ENCODE results near the gene TRAF2.
"Not testable (repeated sequence)": the region's sequence is repeated elsewhere in the genome, so short reads cannot be mapped to it uniquely, and the experiment has no call there.

The TRAF2 gene

DNA sequence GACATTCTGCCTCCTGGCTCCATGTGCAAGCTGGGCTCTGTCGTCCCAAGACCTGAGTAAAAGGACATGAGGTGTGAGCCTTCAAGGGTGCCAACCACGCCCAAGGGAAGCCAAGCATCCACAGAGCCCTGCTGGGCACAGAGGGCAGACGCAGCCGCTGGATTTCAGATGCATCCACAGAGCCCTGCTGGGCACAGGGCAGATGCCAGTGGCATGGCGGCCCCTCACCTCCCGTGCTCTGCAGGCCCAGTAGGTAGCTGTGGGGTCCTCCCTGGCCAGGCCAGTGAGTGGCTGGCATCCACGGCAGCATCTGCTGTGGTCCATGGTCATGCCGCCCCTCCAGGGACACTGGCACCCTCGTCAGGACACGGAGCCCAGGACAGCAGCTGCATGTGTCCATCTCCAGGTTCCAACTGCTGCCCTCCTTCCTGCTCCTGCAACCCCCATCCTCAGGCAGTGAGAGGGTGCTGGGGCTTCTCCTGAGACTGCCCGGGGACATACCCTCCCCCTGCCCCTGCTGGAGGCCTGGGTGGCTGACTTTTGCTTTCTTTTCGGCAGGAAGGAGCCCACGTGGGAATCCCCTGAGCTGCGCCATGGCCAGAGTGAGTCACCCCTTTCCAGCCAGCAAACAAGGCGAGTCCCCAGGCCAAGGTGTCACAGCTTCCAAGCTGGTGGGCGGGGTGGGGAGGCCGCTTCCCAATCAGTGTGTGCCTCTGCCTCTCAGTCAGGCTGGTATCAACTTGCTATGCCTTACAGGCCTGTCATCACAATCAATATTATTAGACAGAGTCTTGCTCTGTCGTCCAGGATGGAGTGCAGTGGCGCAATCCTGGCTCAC, 4.0 kb upstream of the TRAF2 start:
- no peak for DNase-seq

DNA sequence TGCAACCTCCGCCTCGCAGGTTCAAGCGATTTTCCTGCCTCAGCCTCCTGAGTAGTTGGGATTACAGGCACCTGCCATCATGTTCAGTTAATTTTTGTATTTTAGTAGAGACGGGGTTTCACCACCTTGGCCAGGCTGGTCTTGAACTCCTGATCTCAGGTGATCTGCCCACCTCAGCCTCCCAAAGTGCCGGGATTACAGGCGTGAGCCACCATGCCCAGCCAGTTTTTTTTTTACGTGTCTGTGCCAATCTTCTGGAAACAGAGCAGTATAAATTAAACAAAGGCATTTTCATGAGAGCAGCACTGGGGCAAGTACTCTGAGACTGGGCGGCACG, 3.4 kb upstream of the TRAF2 start:
- DNase-seq: not testable (repeated sequence)

DNA sequence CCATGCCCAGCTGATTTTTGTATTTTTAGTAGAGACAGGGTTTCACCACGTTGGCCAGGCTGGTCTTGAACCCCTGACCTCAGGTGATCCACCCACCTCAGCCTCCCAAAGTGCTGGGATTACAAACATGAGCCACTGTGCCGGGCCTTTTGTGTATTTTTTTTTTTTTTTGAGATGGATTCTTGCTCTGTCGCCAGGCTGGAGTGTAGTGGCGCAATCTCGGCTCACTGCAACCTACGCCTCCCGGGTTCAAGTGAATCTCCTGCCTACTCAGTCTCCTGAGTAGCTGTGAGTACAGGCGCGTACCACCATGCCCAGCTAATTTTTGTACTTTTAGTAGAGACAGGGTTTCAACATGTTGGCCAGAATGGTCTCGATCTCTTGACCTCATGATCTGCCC, 2.6 kb upstream of the TRAF2 start:
- not testable (repeated sequence) for DNase-seq

DNA sequence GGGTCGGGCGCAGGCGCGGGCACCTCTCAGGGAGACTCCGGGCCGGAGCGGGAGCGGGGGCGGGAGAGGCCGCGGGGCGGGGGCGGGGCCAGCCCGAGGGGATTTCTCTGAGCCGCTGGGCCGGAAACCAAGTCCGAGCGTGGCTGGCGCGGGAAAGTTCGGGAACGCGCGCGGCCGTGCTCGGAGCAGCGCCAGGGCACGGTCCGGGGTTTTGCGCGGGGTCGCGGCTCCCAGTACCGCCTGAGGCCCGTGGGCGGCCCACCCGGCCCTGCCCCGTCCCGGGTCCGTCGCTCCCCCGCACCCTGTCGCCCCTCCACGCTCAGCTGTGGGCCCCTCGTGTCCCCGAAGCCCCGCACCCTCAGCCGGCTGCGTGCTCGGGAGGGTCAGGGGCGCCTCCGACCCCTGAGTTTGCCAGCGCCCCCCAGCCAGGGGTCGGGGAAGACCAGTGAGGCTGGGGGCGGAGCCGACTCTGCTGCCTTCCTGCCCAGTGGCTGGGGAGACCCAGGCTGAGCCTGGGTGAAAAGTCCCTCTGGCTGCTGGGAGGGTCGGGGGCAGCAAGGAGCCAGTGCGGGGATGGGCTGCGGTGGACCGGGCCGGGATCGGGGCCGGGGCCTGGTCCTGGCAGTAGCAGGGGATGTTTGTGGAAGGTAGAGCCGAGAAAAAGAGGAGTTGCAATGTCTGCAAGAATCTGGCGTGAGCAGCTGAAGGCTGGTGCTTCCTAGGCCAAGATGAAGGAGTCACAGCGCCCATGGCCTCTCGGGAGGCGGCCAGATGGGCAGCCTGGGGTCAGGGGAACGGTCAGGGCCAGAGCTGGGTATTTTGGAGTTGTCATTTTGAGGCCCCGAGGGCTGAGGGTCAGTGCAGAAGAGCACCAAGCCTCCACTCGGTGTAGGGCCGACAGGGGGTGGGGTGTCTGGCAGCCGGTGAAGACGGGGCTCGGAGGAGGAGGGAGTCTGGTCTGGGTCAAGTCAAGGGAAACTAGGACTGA, 588 bp downstream of the TRAF2 start:
- no peak for DNase-seq

DNA sequence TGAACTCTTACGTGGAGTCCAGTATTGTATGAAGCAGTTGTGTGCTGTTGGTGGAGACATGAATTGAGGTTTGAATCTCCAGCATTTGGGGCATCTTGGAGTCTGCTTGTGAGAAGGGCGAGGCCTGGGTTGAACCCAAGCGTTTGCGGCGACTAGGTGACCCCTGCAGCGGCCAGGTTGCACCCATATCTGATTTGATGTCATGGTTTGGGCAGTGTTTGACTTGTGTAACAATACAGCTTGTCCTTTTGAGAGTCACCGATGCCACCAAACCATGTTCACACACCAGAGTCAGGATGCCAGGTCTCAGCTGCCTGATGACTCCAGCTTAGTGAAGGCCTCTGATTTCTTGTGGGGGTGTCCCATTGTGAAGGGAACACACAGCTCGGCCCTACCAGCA, 2.1 kb downstream of the TRAF2 start:
- no peak for DNase-seq

DNA sequence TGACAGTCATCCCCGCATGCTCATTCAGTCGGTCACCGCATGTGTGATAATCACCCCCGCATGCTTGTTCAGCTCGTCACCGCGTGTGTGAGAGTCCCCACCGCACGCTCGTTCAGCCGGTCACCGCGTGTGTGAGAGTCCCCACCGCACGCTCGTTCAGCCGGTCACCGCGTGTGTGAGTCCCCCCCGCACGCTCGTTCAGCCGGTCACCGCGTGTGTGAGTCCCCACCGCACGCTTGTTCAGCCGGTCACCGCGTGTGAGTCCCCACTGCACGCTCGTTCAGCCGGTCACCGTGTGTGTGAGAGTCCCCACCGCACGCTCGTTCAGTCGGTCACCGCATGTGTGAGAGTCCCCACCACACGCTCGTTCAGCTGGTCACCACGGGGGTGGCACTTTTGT, 3.5 kb downstream of the TRAF2 start:
- no peak for DNase-seq

DNA sequence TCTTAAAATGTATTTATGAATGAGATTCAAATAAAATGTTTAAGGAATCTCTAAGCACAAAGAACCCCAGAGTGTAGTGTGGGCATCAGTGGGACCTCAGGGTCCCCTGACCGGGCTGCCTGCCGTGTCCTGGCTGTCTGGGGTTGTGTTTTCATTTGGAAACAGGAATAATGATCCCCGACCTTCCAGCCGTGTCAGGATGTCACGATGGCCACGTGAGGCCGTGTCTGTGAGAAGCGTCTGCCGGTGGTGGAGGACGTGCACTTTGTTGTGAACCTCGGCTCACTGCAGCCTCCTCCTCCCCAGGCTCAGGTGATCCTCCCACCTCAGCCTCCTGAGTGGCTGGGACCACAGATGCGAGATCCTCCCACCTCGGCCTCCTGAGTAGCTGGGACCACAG, 4.3 kb downstream of the TRAF2 start:
- DNase-seq: no peak

DNA sequence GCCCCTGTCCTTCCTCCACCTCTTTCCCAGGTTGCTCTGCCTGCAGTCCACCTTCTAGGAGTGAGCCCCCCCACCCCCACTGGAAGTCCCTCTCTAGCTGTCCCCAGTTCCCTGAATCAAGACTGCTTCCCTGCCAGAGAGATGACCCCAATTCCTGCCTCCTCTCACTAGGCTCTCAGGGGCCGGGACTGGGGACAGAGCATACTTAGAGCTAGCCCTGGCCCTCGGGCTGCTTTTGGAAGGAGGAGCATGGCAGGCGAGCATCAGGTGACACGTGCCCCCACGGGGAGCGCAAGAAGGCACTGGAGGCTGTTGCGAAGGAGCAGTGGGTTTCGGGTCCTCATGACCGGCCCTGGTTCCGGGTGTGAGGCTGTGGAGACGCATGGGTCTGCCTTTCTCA, 9.7 kb downstream of the TRAF2 start:
- no peak for DNase-seq

DNA sequence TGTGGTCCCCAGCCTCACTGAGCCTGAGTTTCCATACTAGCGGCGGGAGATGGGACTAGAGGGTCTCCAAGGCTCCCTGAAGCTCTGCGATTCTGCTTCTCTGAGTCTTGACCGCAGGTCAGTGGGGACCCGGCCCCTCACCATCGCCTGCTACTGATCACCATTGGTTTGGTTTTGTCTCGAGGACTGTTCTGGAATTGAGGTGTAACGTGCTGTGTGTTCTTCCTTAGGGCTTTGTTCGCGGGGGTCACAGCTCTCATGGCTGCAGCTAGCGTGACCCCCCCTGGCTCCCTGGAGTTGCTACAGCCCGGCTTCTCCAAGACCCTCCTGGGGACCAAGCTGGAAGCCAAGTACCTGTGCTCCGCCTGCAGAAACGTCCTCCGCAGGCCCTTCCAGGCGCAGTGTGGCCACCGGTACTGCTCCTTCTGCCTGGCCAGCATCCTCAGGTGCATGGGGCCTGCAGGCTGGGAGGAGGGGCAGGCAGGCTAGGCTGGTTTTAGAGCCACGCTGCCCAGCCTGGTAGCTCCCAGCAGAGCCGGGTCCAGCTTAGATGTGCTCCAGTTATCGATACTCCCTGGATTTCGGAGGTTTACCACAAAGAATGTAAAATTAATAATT, 12.3 kb downstream of the TRAF2 start:
- no peak for DNase-seq

DNA sequence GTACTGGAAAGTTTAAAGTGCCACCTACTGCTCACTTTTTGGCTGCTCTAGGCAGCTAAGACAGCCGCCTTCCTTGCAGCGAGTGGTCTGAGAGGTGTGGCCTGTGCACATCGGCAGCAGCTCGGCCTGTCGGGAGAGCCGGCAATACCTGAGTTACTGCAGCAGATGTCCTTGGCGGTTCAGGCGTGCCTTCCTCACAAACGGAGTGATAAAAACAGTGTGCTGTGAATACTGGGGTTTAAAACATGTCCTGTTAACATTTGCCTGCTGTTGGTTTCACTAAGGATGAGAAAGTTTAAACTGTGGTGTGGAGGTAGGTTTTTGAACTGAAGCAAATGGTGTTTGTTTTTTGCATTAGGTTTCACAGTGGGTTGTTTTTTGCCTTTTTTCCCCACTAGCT, 12.9 kb downstream of the TRAF2 start:
- DNase-seq: no peak

DNA sequence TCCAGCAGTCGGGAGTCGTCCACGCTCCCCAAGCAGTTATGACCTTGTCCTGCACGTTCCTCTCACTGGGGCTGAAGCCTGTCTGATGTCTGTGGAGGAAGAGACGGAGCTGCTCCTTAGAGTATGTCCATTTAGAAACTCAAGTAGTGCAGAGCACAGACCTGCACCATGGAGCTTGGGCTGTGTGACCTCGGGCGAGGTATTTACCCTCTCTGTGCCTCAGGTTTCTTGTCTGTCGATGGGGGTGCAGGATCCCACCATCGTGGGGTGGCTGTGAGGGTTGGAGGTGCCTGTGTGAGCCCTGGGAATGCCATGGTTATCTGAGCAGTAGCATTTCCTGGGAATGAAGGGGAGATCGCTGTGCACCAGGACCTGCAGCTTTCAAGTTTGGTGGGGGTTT, 14.2 kb downstream of the TRAF2 start:
- no peak for DNase-seq

DNA sequence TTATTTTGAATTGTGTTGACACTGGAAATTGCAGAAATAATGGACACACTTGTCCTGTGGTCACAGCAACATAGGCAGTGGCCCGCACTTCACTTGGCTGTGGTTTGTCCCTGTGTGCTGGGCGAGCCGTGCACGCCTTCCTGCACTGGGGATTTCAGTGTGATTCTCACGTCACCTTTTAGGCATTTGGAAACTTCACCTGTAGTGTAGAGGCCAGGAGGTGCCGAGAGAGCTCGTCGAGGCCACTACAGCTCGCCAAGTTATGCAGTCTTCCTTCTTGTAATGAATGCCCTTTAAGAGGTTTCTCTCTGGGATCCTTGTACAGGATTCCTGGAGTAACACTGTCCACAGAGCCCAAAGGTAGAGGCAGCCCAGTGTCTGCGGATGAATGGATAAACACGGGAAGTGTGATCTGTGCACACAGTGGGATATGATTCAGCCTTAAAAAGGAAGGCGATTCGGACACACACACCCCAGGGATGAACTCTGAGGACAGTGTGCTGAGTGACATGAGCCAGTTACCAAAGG, 14.7 kb downstream of the TRAF2 start:
- DNase-seq: no peak

DNA sequence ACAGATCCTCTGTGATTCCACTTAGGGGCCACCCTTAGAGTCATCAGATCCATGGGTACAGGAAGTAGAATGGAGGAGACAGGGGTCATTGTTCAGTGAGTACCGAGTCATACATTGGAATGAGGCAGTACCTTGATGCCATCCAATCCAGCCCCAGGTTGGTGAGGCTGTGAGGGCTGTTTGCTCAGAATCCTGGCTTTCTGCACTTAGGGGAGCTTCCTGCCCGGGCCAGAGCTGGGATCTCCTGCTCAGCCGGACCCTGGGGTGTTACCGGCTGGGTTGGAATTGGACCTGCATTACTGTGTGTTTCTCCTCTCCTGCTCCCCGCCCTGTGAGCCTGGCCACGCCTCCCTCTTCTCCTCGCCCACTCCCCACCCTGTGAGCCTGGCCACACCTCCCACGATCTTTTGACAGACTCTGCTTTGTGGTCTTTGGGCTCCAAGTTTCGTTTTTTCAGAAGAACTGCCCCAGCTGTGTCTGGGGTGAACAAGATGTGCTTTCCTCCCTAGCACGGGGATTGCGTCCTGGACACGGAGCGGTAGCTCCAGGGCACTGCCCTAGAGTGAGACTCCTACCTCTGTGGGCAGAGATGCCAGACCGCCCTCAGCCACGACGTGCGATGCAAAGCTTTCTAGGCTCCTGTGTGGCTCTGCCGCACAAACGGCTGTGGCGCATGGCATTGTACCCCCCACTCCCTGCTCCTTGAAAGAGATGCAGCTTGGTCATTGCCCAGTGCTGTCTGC, 15.4 kb downstream of the TRAF2 start:
- no peak for DNase-seq

DNA sequence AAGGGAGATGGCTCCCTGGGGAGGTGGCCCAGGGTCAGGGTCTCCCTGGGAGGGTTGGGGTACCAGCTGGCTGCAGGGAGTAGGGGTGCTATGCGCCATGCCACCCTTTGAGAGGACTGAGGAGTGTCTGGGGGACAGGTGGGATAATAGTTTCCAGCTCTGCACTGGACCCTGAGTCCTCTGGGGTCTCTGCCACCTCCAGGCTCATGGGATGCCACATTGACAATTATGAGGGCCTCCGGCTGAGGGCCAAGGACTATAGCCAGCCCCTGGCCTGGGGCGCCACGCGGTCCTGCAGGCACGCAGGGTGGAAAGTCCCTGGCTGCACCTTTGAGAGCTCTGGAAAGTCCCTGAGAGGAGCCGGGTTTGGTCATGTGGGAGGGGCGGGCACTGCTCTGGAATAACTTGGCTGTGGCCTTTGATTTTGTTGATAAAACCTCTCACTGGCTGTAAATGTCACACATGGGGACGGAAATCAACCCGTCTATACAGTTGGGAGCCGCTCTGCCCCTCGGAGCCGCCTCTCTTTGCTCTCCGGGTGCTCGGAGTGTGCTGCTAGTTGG, 16.0 kb downstream of the TRAF2 start:
- no peak for DNase-seq

DNA sequence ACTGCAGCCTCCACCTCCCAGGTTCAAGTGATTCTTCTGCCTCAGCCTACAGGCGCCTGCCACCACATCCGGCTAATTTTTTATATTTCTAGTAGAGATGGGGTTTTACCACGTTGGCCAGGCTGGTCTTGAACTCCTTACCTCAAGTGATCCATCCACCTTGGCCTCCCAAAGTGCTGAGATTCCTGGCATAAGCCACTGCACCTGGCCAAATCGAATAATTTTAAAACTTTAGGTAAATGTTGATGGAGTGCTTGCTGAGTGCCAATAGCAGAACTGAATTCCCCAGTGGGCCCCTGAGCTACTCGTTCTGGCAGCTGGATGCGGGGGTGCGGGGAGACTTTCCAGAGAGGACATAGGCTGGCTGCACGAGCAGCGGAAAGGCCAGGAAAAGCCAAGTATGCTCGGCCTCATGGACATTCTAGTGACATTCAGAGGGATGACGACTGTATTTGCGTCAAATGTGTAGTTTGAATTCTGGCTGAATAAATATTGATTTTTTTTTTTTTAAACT, 16.8 kb downstream of the TRAF2 start:
- DNase-seq: no peak

DNA sequence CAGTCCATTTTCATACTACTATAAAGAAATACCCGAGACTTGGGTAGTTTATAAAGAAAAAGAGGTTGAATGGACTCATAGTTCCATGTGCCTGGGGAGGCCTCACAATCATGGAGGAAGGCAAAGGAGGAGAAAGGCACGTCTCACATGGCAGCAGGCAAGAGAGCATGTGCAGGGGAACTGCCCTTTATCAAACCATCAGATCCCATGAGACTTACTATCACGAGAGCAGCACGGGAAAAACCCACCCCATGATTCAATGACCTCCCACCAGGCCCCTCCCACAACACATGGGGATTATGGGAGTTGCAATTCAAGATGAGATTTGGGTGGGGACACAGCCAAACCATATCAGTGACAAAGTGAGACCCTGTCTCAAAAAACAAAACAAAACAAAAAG, 19.9 kb downstream of the TRAF2 start:
- no peak for DNase-seq

DNA sequence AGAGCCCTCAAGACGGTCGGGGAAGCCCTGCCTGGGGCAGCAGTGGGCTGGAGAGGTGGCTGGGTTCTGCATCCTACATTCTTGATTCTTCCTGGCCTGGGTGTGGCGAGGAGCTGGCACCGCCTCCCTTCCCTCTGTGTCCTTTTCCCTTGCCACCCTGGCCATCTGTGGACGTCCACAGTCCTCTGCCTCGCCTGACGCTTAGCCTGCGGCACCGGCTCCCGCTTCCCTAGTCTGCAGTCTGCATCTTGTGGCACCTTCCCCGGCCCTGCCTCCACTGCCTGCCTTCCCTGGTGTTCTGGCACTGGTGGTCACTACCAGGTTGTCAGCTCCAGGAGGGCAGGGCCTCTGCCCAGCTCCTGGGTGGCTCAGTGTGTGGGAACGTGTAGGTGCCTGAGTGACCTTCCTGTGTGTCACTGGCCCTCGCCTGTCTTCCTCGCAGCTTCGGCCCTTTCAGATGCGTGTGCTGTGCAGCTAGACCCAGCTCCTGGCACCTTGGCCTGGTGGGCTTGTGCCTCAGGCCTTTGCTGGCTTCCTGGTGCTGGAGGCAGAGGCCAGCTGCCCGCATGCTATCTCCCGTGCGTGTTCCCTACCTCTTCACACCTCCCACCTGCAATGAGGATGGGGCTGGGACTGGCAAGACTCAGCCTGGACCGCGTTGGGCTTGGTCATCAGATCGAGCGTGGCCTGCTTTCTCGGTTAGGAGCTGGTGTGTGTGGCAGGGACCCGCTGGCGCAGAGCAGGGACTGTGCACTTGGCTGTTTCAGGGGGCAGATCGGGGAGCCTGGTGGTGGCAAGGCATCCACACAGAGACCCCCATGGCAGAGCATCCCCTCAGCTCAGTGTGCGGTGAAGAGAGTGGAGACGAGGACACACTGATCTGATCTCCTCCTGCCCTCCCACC, 20.9 kb downstream of the TRAF2 start:
- no peak for DNase-seq

DNA sequence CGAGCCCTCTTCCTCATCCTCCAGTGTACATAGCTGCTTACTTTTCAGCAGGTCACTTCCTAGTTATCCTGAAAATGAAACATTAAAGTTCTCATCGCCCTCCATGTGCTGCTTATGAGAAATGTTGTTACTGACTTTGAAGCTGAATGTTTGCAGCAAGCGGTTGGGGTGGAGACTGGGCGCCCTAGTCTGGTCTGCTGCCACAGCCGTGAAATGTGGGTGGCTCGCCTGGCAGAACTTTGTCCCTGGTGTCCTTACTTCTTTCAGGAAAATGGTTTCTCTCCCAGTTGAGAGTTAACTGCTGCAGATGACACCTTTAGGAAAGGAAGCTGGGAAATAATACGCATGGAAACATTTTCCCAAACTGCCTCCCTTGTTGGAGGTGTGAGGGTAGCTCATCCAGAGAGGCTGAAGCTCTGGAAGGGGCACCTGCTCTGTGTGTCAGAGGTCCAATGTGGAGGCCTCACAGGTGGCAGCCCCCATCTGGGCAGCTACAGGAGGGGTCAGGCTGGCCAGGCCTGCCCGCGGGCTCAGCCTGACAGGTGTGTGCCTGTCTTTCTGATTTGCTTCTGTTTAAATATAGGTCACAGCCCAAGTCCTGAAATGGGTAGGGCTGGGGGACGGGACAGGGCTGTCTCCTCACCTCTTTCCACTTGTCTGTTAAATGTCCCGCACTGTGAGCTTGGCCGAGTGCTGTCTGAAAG, 24.0 kb downstream of the TRAF2 start:
- no peak for DNase-seq

DNA sequence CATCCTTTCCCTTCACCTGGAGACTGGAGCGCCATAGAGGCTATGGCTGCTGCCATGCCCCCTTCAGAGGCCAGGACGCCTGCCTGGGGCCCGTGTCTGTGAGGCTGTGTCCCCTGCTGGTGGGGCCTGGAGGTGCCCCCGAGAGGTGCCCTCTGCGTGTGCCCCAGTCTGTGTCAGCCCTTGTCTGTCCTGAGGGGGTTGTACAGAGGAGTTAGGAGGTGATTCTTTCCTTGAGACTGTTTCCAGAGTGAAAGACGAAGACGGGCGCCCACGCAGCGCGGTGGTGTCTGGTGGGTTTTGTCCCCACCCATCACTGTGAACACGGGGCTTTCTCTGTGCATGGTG, 24.6 kb downstream of the TRAF2 start:
- DNase-seq: no peak

DNA sequence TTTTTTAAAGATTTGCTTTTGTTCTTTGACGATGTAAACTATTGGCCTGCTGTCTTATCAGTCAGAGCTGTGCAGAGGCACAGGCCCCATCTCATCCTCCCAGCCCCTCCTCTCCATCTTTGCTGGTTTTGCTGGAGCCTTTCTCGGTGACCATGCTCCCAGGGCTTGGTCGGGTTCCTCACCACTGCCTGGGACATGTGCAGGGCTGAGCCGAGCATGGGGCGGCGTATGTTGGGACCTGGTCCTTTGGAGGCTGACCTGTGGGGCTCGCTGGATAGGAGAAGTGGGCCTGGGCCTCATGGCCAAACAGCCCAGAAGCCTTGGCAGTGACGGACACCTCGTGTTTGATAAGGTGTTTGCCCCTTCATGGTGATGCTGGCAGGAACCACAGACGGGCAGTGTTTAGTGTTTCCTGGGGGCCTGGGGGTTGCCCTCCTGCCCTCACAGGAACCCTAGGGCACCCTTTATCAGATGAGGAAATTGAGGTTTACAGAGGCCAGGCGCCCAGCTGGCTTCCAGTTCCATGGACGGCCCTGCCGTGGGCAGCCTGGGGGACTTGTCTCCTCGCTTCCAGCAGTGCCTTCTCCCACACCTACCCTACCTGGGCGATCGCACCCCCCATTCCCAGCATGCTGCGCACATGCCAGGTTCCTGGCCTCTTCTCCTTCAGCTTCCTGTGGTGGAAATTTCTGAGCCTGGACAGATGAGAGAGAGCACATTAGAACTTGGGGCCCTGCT, 27.6 kb downstream of the TRAF2 start:
- no peak for DNase-seq
